ENCODE results near the gene CCDC121.

CCDC121 gene

DNA sequence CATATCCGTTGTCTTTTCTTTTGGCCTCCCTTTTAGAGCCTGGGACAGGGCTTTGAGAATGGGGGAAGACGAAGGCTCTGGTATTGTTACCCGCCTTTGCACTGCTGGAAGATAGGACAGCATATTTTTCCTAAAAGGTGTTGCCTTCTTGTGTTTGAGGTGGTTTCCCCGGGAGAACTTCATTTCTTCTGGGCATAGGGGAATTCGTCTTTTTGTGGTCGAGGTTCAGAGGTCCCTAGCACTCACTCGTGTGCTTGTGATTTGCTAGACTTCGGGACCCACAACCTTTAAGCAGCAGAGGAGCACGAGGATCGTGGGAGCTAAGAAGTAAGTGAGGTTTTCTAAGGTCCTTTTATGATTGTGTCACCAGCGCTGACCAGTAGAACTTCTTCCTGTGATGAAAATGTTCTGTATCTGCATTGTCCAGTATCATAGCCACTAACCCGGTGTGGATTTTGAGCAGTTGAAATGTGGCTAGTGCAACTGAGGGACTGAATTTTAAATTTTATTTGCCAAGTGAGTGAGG is 45.4 kb downstream of the CCDC121 start:
- TF ChIP-seq, protein P1, sequence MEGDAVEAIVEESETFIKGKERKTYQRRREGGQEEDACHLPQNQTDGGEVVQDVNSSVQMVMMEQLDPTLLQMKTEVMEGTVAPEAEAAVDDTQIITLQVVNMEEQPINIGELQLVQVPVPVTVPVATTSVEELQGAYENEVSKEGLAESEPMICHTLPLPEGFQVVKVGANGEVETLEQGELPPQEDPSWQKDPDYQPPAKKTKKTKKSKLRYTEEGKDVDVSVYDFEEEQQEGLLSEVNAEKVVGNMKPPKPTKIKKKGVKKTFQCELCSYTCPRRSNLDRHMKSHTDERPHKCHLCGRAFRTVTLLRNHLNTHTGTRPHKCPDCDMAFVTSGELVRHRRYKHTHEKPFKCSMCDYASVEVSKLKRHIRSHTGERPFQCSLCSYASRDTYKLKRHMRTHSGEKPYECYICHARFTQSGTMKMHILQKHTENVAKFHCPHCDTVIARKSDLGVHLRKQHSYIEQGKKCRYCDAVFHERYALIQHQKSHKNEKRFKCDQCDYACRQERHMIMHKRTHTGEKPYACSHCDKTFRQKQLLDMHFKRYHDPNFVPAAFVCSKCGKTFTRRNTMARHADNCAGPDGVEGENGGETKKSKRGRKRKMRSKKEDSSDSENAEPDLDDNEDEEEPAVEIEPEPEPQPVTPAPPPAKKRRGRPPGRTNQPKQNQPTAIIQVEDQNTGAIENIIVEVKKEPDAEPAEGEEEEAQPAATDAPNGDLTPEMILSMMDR (IDR thresholded peaks at IDR 0.05) = no peak
- DNase-seq = no peak
- intact Hi-C loops (cut with DNase I; ENCODE audit: low total_unique reads) = loop anchor here (10.0 kb wide), 1 partner anchor 89 kb away; the partner anchor contains the start of genes FNDC4 and GCKR
- peak overlapping the region; percentile 74 to 78 for H3K27ac ChIP-seq
- peaks cover 0 to 21% (median 11%) of the 10 kb centered on the region in 3 donors for H3K9me3 ChIP-seq
- peaks cover 0 to 44% (median 17%) of the 10 kb centered on the region in 4 donors for H3K4me1 ChIP-seq
- H3K4me3 ChIP-seq = peak overlapping the region; percentile 64 to 69
- no peaks in the 10 kb centered on the region for H3K36me3 ChIP-seq
- H3K27me3 ChIP-seq = no peaks in the 10 kb centered on the region

DNA sequence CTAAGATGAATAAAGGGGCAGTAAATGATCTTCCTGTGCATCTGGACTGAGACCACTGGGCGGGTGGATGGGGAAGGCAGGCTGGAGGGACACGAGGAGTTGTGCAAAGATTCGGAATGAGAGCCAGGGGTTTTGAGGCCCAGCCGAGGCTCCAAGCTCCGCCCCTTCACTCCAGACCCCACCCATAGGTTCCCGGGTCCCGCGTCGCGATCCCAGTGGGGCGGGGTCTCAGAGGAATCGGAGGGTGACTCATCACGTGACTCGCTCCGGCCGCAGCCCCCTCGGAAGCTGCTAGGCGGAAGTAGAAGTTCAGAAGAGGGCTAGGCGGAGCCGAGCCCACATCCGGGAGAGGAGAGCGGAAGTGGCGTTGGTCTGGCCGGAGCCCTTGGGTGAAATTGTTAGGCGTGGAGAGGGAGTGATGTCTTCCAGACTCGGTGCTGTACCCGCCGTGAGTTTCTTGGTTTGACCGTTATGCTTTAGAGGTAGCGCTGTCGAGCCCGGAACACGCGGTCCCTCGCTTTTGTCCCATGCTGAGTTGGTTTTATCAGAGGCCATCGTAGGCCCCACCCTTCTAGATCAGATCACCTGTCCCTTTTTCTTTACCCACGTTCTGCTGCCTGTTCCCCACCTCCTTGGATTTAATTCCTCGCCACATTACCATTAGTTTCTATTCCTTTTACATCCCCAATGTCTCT is 46.0 kb downstream of the CCDC121 start, which contains the start of gene ZNF512:
Gene ZNF512, plus strand, starts transcription at position 348 of the 695 bp plus-strand sequence. Its CDS starts 71 bp downstream, at position 419.
- Histone ChIP-seq H3K27ac (peak within 1 kb of the TSS; percentile 74 to 78), H3K4me1 (peaks cover 0 to 39% (median 17%) of the 10 kb centered on the region in 4 donors), H3K27me3 (no peaks in the 10 kb centered on the region), H3K9me3 (peaks cover 0 to 26% (median 16%) of the 10 kb centered on the region in 3 donors), H3K36me3 (peaks cover 0 to under 1% (median 0%) of the 10 kb centered on the region in 3 donors), H3K4me3 (peak within 1 kb of the TSS; percentile 64 to 69)
- TF ChIP-seq, protein P1 (IDR thresholded peaks at IDR 0.05) = no peak
- intact Hi-C loops (cut with DNase I; ENCODE audit: low total_unique reads) = loop anchor here (10.0 kb wide), 1 partner anchor 88 kb away; the partner anchor contains the start of genes FNDC4 and GCKR
- peak; percentile 89 to 94 for DNase-seq

GRCh38 chr2:27582129-27582694 is 46.6 kb downstream of the CCDC121 start:
- Histone ChIP-seq H3K27ac (peak overlapping the region; percentile 74 to 78), H3K9me3 (peaks cover 0 to 32% (median 23%) of the 10 kb centered on the region in 3 donors), H3K27me3 (no peaks in the 10 kb centered on the region), H3K36me3 (peaks cover 0 to 7% (median 4%) of the 10 kb centered on the region in 3 donors), H3K4me3 (peak overlapping the region; percentile 64 to 69), H3K4me1 (peaks cover 0 to 36% (median 17%) of the 10 kb centered on the region in 4 donors)
- TF ChIP-seq, protein P1 (IDR thresholded peaks at IDR 0.05) = no peak
- intact Hi-C loops (cut with DNase I; ENCODE audit: low total_unique reads) = loop anchor here (10.0 kb wide), 1 partner anchor 87 kb away; the partner anchor contains the start of genes FNDC4 and GCKR
- no peak for DNase-seq

- intact Hi-C loops (cut with DNase I; ENCODE audit: low total_unique reads) = loop anchor here (10.0 kb wide), 1 partner anchor 87 kb away; the partner anchor contains the start of genes FNDC4 and GCKR
- H3K36me3 ChIP-seq = peaks cover 0 to 7% (median 4%) of the 10 kb centered on the region in 3 donors
- H3K27me3 ChIP-seq = no peaks in the 10 kb centered on the region
- peak overlapping the region in 1 of 2 donors; percentile 78 for H3K27ac ChIP-seq
- TF ChIP-seq, protein P1 (IDR thresholded peaks at IDR 0.05) = no peak
- peaks cover 0 to 36% (median 29%) of the 10 kb centered on the region in 3 donors for H3K9me3 ChIP-seq
- peaks cover 0 to 36% (median 17%) of the 10 kb centered on the region in 4 donors for H3K4me1 ChIP-seq
- DNase-seq = no peak
- H3K4me3 ChIP-seq = no peak overlapping the region
Observed at GRCh38 chr2:27581417-27582128, 47.2 kb downstream of the CCDC121 start.

Data from tibial artery (tissue), 4 donors.